Small intestine (tissue), 7 donors: Measurements from ENCODE around the gene PEX3. TPM values are rescaled to one million over a fixed set of nuclear protein-coding genes. Genes with fewer than 3 reads are reported as not detected.

Source experiments
- DNase-seq, 2 donors: peaks; one replicate each; pipeline versions ENCODE4 v3.0.0 to v3.0.0-alpha.2; 2013
- FAIRE-seq: peaks from 2 replicates; lab custom pipeline; 2012; peaks lifted over from hg19 to GRCh38; lab: Jason Lieb, UNC
- H3K27ac ChIP-seq, 3 donors: one replicate each; pipeline ENCODE4 v1.5.1; 2013; ENCODE audit warnings: low read length in 2 of 3, mild to moderate bottlenecking in 2 of 3, control low read depth in 1 of 3, inconsistent platforms in 1 of 3, low read depth in 1 of 3, moderate library complexity in 1 of 3
- H3K27me3 ChIP-seq, 3 donors: one replicate each; pipeline ENCODE4 v1.6.1; 2013; ENCODE audit warnings: low read length in 3 of 3, inconsistent platforms in 1 of 3; ENCODE audit not compliant: control insufficient read depth in 3 of 3, insufficient read depth in 3 of 3
- H3K36me3 ChIP-seq, 3 donors: one replicate each; pipeline ENCODE4 v1.6.1; 2013; ENCODE audit warnings: low read length in 3 of 3, inconsistent platforms in 1 of 3, low read depth in 1 of 3, mild to moderate bottlenecking in 1 of 3, moderate library complexity in 1 of 3; ENCODE audit not compliant: control insufficient read depth in 3 of 3, insufficient read depth in 2 of 3
- H3K4me1 ChIP-seq, 3 donors: one replicate each; pipeline ENCODE4 v1.6.1; 2013; ENCODE audit warnings: low read length in 2 of 3, inconsistent platforms in 1 of 3, low read depth in 1 of 3, mild to moderate bottlenecking in 1 of 3, moderate library complexity in 1 of 3; ENCODE audit not compliant: control insufficient read depth in 3 of 3, insufficient read depth in 2 of 3
- H3K4me3 ChIP-seq, 3 donors: one replicate each; pipeline ENCODE4 v1.5.1; 2013; ENCODE audit warnings: low read length in 3 of 3, control low read depth in 1 of 3, inconsistent platforms in 1 of 3, low read depth in 1 of 3, mild to moderate bottlenecking in 1 of 3, moderate library complexity in 1 of 3
- H3K9me3 ChIP-seq, 2 donors: one replicate each; pipeline ENCODE4 v1.6.1; 2013; ENCODE audit warnings: low read depth in 1 of 2, low read length in 1 of 2; ENCODE audit not compliant: control insufficient read depth in 2 of 2, insufficient read depth in 1 of 2
- WGBS, 3 donors: extraction: QIAGEN DNeasy Blood & Tissue Kit; methylation state at CpG; one replicate each; pipeline ENCODE4 v1.1.7; 2013; 5-methylcytosine and 5-hydroxymethylcytosine counted together
- polyA plus RNA-seq, 4 donors: library from polyadenylated mRNA; stranded (reverse) in 3 of 4; unstranded in 1 of 4; fragments of 200-250 nt in 3 of 4; fragments of 120-200 nt in 1 of 4; gene quantifications; one replicate each; pipeline versions ENCODE4 v1.2.1 to v1.2.3, GENCODE V29; 2013
- donor health status: healthy with polysubstance abuse.
- donor health status: control.
- donor health status: control.
- donor health status: Bipolar disorder and iron deficiency.
- donor health status: healthy.

The PEX3 gene
- polyA plus RNA-seq, 4 donors: 6.2 to 25.2 (median 8.9) TPM

DNA sequence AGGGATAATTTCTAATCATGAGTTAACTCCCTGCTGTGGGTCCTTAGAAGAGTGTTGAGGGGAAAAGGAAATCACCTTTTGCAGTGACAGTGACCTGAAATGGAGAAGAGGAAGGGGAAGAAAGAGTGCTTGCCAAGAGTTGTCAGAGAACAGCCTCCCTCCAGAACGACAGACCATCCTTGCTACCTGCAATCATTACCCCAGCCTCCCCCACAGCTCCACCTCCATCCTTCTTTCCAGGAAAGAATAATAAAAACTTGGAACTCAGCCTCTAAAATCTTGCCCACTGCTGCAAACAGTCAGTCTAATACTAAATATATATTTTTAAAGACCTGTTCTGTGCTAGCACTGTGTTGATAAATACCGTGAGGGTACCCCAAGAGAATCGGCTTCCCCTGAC lies 89.6 kb downstream of the PEX3 start:
- DNase-seq: no peak
- H3K36me3 ChIP-seq: peaks cover 0 to 6% (median 0%) of the 10 kb centered on the region in 3 donors
- peaks cover 6 to 56% (median 7%) of the 10 kb centered on the region in 3 donors for H3K4me1 ChIP-seq
- 57 to 62% (median 61%) methylated on average over 3 of the region's 3 CpGs for WGBS, 3 donors
- no peaks in the 10 kb centered on the region for H3K27me3 ChIP-seq
- no peak for FAIRE-seq
- no peak overlapping the region for H3K4me3 ChIP-seq
- no peaks in the 10 kb centered on the region for H3K9me3 ChIP-seq
- peak overlapping the region in 1 of 3 donors; percentile 84 for H3K27ac ChIP-seq

Other genes starting within 250 kb of the PEX3 start
- gene ADAT2, start 110 bp upstream of the PEX3 start, polyA plus RNA-seq: 10 to 100 TPM in 1 of 4 donors, 1 to 10 TPM in 2, under 1 TPM in 1; 0.81 to 31.6 (median 2.8) TPM
- gene FUCA2, start 60.9 kb downstream of the PEX3 start, polyA plus RNA-seq: 100 to 1,000 TPM in 1 of 4 donors, 10 to 100 TPM in 3; 22.8 to 173 (median 43.7) TPM
- 10 to 100 TPM in 1 of 4 donors, 1 to 10 TPM in 3; 6.8 to 26.0 (median 8.6) TPM for gene PHACTR2, start 227.2 kb downstream of the PEX3 start, polyA plus RNA-seq